HCT116 (cell line): ENCODE results near the gene ANKRD24.

Experiments
- CEBPB ChIP-seq: IDR thresholded peaks from 2 replicates; pipeline ENCODE4 v1.6.1; 2012; ENCODE audit warnings: low read depth
- EGR1 ChIP-seq: IDR thresholded peaks from 2 replicates; pipeline ENCODE4 v1.6.1; 2012; ENCODE audit warnings: low read depth
- ELF1 ChIP-seq: IDR thresholded peaks from 2 replicates; pipeline ENCODE4 v1.6.1; 2012; ENCODE audit warnings: low read depth, borderline replicate concordance
- EZH2 ChIP-seq: fragments of 200-600 bp; sonication (generic); IDR thresholded peaks from 2 replicates; pipeline ENCODE4 v1.6.1; 2017; ENCODE audit warnings: antibody characterized with exemption, mixed run types
- POLR2AphosphoS5 ChIP-seq: IDR thresholded peaks from 2 replicates; pipeline ENCODE4 v1.6.1; 2011; ENCODE audit warnings: mild to moderate bottlenecking, low read depth, low read length, moderate library complexity
- ZFX ChIP-seq: fragments of 450-650 bp; IDR thresholded peaks from 2 replicates; pipeline ENCODE4 v1.6.1; 2017
- TF ChIP-seq, protein P1 (sequence below), 3 experiments: fragments of 200-600 bp in 1 of 3; sonication (generic) in 1 of 3; IDR thresholded peaks in 2 of 3; conservative IDR thresholded peaks in 1 of 3; 2 replicates each; pipeline ENCODE4 v1.5.1; 2012 to 2017; ENCODE audit warnings: low read depth in 2 of 3, low read length in 2 of 3, antibody characterized with exemption in 1 of 3, borderline replicate concordance in 1 of 3, control low read depth in 1 of 3, mild to moderate bottlenecking in 1 of 3, mixed read lengths in 1 of 3, mixed run types in 1 of 3, moderate library complexity in 1 of 3; ENCODE audit not compliant: insufficient read depth in 1 of 3

DNA sequence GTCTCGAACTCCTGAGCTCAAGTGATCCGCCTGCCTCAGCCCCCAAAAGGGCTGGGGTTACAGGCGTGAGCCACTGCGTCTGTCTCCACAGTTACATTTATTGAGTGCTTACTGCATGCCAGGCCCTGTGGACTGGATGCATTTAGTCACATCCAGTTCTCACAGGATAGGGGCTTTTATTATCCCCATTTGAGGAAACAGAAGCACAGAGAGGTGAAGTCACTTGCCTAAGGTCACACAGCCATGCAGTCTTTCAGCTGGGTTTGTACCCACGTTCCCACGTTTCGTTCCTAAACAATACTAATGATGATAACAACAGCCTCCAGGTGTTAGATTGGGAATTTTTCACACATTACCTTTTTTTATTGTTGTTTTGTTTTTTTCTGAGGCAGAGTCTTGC lies 37.7 kb downstream of the ANKRD24 start:
- TF ChIP-seq, protein P1, sequence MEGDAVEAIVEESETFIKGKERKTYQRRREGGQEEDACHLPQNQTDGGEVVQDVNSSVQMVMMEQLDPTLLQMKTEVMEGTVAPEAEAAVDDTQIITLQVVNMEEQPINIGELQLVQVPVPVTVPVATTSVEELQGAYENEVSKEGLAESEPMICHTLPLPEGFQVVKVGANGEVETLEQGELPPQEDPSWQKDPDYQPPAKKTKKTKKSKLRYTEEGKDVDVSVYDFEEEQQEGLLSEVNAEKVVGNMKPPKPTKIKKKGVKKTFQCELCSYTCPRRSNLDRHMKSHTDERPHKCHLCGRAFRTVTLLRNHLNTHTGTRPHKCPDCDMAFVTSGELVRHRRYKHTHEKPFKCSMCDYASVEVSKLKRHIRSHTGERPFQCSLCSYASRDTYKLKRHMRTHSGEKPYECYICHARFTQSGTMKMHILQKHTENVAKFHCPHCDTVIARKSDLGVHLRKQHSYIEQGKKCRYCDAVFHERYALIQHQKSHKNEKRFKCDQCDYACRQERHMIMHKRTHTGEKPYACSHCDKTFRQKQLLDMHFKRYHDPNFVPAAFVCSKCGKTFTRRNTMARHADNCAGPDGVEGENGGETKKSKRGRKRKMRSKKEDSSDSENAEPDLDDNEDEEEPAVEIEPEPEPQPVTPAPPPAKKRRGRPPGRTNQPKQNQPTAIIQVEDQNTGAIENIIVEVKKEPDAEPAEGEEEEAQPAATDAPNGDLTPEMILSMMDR (IDR thresholded peaks at IDR 0.05 in 2 of 3, conservative IDR thresholded peaks at IDR 0.05 in 1 of 3; ENCODE audit: borderline replicate concordance in 1 of 3, insufficient read depth in 1 of 3, low read depth in 2 of 3, low read length in 2 of 3): no peak
- TF ChIP-seq EGR1: no peak
- TF ChIP-seq POLR2AphosphoS5: no peak
- TF ChIP-seq CEBPB: no peak
- TF ChIP-seq ELF1: no peak
- TF ChIP-seq EZH2: no peak
- TF ChIP-seq ZFX: no peak
